HepG2 (cell line): ENCODE data around the gene TMEM53. TPM values are rescaled to one million over a fixed set of nuclear protein-coding genes. Genes with fewer than 3 reads are reported as not detected.

Source experiments
- GATA4 ChIP-seq: sonication (generic); IDR thresholded peaks from 2 replicates; pipeline ENCODE4 v1.6.1; 2016; ENCODE audit warnings: antibody characterized with exemption, low read depth, borderline replicate concordance
- HMG20A ChIP-seq: IDR thresholded peaks from 2 replicates; pipeline ENCODE4 v1.6.1; 2016; ENCODE audit warnings: borderline replicate concordance
- SALL1 ChIP-seq: sonication (generic); formaldehyde crosslinking; IDR thresholded peaks from 2 replicates; pipeline ENCODE4 v1.8.0; 2022; ENCODE audit warnings: mild to moderate bottlenecking, missing genetic modification reagents
- ZFP41 ChIP-seq: sonication (generic); formaldehyde crosslinking; IDR thresholded peaks from 2 replicates; pipeline ENCODE4 v1.4.0; 2020; ENCODE audit warnings: mild to moderate bottlenecking, missing genetic modification reagents, borderline replicate concordance
- ZHX2 ChIP-seq, 2 experiments: sonication (generic) in 1 of 2; formaldehyde crosslinking in 1 of 2; IDR thresholded peaks; 2 replicates each; pipeline versions ENCODE4 v1.6.1 to v1.9.0; 2014 to 2022; ENCODE audit warnings: antibody characterized with exemption in 1 of 2, borderline replicate concordance in 1 of 2, inconsistent platforms in 1 of 2, low read depth in 1 of 2, missing genetic modification reagents in 1 of 2
- ZNF737 ChIP-seq: sonication (generic); formaldehyde crosslinking; IDR thresholded peaks from 2 replicates; pipeline ENCODE4 v1.5.0; 2020; ENCODE audit warnings: missing genetic modification reagents, mild to moderate bottlenecking, borderline replicate concordance
- polyA plus RNA-seq, 8 experiments: library from polyadenylated mRNA; depleted of rRNA in 3 of 8; stranded (reverse) in 7 of 8; unstranded in 1 of 8; fragments of >200 nt; fragmentation: Illumina TruSeq in 4 of 8; extraction: Trizol in 4 of 8; gene quantifications; 2 replicates each; pipeline versions ENCODE4 v1.2.1 to v1.2.3, GENCODE V29; 2011 to 2016; ENCODE audit warnings: low read depth in 4 of 8, missing spikeins in 1 of 8, mixed read lengths in 1 of 8; ENCODE audit not compliant: insufficient read depth in 1 of 8
- total RNA-seq, 5 experiments: library from RNA; depleted of rRNA; stranded (reverse); fragments of >200 nt; fragmentation: Illumina TruSeq; extraction: Trizol; gene quantifications; 2 replicates each; pipeline ENCODE4 v1.2.3, GENCODE V29; 2016; ENCODE audit warnings: low read depth in 1 of 5
- TF ChIP-seq, protein P1 (sequence below): sonication (generic); formaldehyde crosslinking; IDR thresholded peaks from 2 replicates; pipeline ENCODE4 v1.5.1; 2020; ENCODE audit warnings: mild to moderate bottlenecking, missing genetic modification reagents, borderline replicate concordance
- TF ChIP-seq, protein P2 (sequence below): sonication (generic); formaldehyde crosslinking; IDR thresholded peaks from 2 replicates; pipeline ENCODE4 v1.4.0; 2020; ENCODE audit warnings: mild to moderate bottlenecking, missing genetic modification reagents
- TF ChIP-seq, protein P3 (sequence below): sonication (generic); formaldehyde crosslinking; IDR thresholded peaks from 2 replicates; pipeline ENCODE4 v1.4.0; 2020; ENCODE audit warnings: missing genetic modification reagents, borderline replicate concordance

Gene TMEM53
- total and polyA plus RNA-seq, 2 of the 13 experiments (the other 11 are each of a cell fraction or from before 2014, with no cell fraction given): 12.6 to 20.2 TPM

- TF ChIP-seq ZNF737 (CRISPR knock-in tag) (no peak), HMG20A (CRISPR knock-in tag) (peak; percentile 96), ZFP41 (CRISPR knock-in tag) (no peak), SALL1 (CRISPR knock-in tag) (peak; percentile 32; the same call in 1 of the 2 replicates), ZHX2 (IDR thresholded peaks at IDR 0.05; ENCODE audit: low read depth) (no peak), ZHX2 (CRISPR knock-in tag; IDR thresholded peaks at IDR 0.05; ENCODE audit: borderline replicate concordance) (no peak), GATA4 (0 out of 2 replicates have a peak, but pooled peaks have one; percentile 44)
- TF ChIP-seq, protein P1, sequence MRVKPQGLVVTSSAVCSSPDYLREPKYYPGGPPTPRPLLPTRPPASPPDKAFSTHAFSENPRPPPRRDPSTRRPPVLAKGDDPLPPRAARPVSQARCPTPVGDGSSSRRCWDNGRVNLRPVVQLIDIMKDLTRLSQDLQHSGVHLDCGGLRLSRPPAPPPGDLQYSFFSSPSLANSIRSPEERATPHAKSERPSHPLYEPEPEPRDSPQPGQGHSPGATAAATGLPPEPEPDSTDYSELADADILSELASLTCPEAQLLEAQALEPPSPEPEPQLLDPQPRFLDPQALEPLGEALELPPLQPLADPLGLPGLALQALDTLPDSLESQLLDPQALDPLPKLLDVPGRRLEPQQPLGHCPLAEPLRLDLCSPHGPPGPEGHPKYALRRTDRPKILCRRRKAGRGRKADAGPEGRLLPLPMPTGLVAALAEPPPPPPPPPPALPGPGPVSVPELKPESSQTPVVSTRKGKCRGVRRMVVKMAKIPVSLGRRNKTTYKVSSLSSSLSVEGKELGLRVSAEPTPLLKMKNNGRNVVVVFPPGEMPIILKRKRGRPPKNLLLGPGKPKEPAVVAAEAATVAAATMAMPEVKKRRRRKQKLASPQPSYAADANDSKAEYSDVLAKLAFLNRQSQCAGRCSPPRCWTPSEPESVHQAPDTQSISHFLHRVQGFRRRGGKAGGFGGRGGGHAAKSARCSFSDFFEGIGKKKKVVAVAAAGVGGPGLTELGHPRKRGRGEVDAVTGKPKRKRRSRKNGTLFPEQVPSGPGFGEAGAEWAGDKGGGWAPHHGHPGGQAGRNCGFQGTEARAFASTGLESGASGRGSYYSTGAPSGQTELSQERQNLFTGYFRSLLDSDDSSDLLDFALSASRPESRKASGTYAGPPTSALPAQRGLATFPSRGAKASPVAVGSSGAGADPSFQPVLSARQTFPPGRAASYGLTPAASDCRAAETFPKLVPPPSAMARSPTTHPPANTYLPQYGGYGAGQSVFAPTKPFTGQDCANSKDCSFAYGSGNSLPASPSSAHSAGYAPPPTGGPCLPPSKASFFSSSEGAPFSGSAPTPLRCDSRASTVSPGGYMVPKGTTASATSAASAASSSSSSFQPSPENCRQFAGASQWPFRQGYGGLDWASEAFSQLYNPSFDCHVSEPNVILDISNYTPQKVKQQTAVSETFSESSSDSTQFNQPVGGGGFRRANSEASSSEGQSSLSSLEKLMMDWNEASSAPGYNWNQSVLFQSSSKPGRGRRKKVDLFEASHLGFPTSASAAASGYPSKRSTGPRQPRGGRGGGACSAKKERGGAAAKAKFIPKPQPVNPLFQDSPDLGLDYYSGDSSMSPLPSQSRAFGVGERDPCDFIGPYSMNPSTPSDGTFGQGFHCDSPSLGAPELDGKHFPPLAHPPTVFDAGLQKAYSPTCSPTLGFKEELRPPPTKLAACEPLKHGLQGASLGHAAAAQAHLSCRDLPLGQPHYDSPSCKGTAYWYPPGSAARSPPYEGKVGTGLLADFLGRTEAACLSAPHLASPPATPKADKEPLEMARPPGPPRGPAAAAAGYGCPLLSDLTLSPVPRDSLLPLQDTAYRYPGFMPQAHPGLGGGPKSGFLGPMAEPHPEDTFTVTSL (CRISPR knock-in tag): peak; percentile 72; the same call in 1 of the 2 replicates
- TF ChIP-seq, protein P2, sequence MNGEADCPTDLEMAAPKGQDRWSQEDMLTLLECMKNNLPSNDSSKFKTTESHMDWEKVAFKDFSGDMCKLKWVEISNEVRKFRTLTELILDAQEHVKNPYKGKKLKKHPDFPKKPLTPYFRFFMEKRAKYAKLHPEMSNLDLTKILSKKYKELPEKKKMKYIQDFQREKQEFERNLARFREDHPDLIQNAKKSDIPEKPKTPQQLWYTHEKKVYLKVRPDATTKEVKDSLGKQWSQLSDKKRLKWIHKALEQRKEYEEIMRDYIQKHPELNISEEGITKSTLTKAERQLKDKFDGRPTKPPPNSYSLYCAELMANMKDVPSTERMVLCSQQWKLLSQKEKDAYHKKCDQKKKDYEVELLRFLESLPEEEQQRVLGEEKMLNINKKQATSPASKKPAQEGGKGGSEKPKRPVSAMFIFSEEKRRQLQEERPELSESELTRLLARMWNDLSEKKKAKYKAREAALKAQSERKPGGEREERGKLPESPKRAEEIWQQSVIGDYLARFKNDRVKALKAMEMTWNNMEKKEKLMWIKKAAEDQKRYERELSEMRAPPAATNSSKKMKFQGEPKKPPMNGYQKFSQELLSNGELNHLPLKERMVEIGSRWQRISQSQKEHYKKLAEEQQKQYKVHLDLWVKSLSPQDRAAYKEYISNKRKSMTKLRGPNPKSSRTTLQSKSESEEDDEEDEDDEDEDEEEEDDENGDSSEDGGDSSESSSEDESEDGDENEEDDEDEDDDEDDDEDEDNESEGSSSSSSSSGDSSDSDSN (CRISPR knock-in tag): peak; percentile 46
- TF ChIP-seq, protein P3, sequence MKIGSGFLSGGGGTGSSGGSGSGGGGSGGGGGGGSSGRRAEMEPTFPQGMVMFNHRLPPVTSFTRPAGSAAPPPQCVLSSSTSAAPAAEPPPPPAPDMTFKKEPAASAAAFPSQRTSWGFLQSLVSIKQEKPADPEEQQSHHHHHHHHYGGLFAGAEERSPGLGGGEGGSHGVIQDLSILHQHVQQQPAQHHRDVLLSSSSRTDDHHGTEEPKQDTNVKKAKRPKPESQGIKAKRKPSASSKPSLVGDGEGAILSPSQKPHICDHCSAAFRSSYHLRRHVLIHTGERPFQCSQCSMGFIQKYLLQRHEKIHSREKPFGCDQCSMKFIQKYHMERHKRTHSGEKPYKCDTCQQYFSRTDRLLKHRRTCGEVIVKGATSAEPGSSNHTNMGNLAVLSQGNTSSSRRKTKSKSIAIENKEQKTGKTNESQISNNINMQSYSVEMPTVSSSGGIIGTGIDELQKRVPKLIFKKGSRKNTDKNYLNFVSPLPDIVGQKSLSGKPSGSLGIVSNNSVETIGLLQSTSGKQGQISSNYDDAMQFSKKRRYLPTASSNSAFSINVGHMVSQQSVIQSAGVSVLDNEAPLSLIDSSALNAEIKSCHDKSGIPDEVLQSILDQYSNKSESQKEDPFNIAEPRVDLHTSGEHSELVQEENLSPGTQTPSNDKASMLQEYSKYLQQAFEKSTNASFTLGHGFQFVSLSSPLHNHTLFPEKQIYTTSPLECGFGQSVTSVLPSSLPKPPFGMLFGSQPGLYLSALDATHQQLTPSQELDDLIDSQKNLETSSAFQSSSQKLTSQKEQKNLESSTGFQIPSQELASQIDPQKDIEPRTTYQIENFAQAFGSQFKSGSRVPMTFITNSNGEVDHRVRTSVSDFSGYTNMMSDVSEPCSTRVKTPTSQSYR (CRISPR knock-in tag): peak; percentile 48; the same call in 1 of the 2 replicates
Measured at GRCh38 chr1:44701141-44701573, 26.9 kb upstream of the TMEM53 start (continued).
